GM12801 (cell line): Measurements from ENCODE around the gene BRINP1.

ENCODE experiments used
- TF ChIP-seq, protein P1 (sequence below): IDR thresholded peaks from one replicate; pipeline ENCODE4 v1.5.1; 2011; ENCODE audit warnings: control low read depth; ENCODE audit not compliant: insufficient read length; ENCODE audit errors: extremely low read depth

The BRINP1 gene

DNA sequence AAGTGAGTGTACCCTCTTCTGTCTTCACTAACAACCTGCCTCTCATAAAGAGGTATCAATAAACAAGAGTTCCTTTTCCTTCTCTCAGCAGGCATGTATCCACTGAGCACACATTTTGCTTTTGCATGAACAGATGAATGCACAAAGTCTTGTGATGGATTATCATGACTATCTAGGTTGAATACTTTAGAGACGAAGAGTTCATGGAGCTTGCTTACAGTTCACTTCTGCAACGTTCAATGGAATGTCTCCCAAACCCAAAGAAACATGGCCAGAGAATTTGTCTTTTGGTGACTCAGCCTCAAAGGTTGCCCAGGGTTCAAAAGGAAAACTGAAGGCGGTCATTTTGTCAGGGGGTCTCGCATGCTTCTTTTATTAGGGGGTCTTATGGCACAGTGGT is 55.4 kb downstream of the BRINP1 start:
- TF ChIP-seq, protein P1, sequence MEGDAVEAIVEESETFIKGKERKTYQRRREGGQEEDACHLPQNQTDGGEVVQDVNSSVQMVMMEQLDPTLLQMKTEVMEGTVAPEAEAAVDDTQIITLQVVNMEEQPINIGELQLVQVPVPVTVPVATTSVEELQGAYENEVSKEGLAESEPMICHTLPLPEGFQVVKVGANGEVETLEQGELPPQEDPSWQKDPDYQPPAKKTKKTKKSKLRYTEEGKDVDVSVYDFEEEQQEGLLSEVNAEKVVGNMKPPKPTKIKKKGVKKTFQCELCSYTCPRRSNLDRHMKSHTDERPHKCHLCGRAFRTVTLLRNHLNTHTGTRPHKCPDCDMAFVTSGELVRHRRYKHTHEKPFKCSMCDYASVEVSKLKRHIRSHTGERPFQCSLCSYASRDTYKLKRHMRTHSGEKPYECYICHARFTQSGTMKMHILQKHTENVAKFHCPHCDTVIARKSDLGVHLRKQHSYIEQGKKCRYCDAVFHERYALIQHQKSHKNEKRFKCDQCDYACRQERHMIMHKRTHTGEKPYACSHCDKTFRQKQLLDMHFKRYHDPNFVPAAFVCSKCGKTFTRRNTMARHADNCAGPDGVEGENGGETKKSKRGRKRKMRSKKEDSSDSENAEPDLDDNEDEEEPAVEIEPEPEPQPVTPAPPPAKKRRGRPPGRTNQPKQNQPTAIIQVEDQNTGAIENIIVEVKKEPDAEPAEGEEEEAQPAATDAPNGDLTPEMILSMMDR, result no peak

DNA sequence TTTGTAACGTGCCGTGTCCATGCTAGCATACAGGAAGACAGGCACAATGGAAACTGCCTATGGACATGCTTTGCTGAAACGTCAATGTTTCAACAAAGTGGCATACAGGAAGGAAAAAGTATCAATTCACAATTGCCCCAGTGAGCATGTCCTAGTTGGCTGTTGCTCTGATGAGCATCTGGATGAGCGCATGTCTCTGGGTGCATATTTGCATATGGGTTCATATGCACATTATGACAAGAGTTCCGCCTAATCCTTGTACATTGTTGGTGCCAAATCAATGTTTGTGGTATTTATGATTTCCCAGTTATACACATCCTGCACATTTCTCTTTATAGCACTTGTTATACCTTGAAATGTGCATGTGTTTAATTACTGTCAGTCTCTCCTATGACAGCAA is 58.5 kb downstream of the BRINP1 start:
- TF ChIP-seq, protein P1, result no peak

DNA sequence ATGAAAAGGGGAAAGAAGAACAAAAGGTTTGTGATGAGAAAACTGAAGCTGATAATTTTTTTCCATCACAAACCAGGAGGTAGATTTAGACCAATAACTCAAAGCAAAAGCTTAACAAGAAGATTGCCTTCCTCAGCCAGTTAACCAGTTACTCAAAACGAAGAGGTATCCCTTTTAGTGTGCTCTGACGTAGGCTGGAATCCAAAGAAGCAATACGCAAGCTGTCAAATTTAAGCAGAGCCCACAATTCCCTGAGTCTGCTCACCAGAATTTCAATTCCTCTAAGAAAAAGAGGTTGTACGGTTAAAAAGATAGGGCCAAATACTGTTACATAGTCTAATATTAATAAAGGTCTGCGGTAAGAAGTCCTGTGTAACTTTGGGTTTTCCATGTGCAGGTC is 61.8 kb downstream of the BRINP1 start:
- TF ChIP-seq, protein P1, result no peak

DNA sequence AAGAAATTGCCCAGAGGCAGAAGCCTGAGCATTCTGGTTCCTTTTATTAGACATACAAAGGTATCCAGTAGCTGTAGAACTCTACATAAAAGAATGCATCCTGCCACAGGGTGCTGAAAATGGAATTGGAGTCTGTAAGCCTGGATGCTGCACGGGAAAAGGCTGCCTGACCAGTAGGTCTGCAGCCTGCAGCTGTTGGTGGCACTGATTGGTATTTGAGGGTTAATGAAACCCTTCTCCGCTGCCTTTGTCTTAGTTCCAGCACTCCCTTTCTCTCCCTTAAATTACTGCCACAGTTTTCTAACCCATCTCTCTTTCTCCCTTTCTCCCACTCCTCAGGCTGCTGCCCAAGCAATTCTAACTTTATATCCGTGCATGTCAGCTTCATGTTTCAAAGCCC is 64.7 kb downstream of the BRINP1 start:
- TF ChIP-seq, protein P1, result no peak

DNA sequence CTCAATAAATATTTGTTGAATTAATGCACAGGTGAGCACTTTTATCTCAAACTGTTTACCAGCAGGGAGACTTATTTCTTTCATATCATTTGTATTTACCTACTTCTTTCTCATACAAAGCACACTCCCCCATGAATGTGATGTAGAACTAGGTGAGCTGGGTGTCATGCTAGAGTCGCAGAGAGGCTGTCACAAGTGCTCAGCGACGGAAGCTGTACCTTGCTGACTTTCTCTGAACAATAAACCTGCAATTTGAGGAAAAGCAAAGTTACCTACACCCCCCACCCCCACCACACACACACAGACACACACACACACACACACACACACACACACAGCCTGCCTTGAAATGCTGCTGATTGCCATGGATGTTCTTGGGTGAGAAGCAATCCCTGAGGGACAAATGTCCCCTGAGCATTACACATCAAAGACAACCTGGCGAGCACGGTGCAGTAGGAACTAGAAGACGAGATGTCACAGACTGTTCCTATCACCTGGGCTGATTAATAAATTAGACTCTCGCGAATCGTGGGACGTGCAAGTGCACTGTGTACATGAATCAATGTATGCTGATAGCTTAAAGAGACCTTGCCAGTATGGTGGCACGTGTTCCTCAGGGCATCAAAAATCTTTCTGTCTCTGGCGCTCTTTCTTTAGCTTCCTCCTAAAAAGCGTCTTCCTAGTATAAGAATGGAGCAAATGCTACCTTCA is 66.1 kb downstream of the BRINP1 start:
- TF ChIP-seq, protein P1, result no peak

DNA sequence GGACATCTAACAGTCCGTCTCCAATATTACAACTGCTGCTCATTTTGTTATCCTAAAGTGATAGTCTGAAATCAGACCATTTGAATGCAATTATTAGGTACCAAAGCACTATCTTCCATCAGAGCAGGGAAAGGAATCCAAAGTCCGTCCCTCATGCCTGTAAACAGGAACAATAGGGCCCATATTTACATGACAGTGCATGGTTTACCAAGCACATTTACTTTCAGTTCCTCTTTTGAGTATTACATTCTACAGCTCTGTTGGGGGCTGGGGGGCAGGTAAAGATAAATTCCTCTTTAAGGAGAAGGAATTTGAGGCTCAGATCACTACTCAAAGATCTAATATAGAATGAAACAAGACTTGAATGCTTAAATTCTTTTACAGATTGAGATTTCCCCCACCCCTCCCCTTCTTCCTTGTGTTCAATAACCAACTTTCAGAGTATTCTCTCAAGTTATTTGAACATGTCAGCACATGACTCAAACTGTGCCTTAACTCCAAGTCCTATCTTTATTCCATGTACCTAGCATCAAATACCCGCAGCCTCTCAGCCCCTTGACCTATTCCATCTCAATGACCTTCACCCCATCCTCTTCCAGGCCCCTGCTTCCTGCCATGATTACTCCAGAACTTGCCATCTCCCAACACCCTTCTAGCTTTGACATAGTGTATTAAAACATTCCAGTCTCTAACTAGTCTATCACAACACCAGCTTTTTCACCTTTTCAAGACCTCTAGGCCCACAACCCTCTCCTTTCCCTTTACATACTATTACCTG is 71.0 kb downstream of the BRINP1 start:
- TF ChIP-seq, protein P1, result no peak

DNA sequence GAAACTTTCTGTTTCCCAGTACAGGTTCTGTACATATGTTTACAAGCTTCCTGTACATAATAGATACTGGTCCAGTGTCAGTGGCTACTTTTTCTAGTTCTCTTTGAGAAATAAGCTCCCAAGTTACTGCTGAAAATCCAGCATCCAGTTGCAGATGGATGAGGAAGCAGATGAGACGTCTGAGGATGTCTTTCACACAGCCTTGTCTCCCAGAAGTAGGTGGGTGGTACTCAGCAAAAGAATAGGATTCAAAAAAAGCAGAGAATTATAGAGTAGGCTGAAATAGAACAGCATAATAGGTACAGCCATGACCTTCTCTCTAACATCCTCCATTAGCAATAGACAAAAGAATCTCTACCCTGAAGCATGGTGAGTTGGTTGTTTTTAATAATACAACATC is 77.7 kb downstream of the BRINP1 start:
- TF ChIP-seq, protein P1, result no peak
